Cardiac muscle cell (in vitro differentiated cells and primary cell): Measurements from ENCODE around the gene TMEM186. TPM values are rescaled to one million over a fixed set of nuclear protein-coding genes. Genes with fewer than 3 reads are reported as not detected.

ENCODE experiments used
- DNase-seq, 2 donors: peaks; one replicate each; pipeline versions ENCODE4 v3.0.0 to v3.0.0-alpha.2; 2010 to 2017; ENCODE audit warnings: low read depth in 1 of 2, low spot score in 1 of 2
- H3K27ac ChIP-seq: fragments of 200-600 bp; sonication (generic); 2 replicates; pipeline ENCODE4 v1.5.1; 2016
- H3K27me3 ChIP-seq: fragments of 200-600 bp; sonication (generic); 2 replicates; pipeline ENCODE4 v1.6.0; 2016; ENCODE audit warnings: control low read depth
- H3K36me3 ChIP-seq: fragments of 200-600 bp; sonication (generic); 2 replicates; pipeline ENCODE4 v1.5.1; 2016; ENCODE audit warnings: control low read depth
- H3K4me1 ChIP-seq: fragments of 200-600 bp; sonication (generic); 2 replicates; pipeline ENCODE4 v1.8.1; 2017; ENCODE audit warnings: low read depth, mild to moderate bottlenecking, mixed run types
- H3K4me3 ChIP-seq: fragments of 200-600 bp; sonication (generic); 2 replicates; pipeline ENCODE4 v1.5.1; 2016; ENCODE audit warnings: mild to moderate bottlenecking
- H3K9me3 ChIP-seq: fragments of 200-600 bp; sonication (generic); 2 replicates; pipeline ENCODE4 v1.5.1; 2017; ENCODE audit warnings: low read depth, mild to moderate bottlenecking, control low read depth
- polyA plus RNA-seq: library from polyadenylated mRNA; unstranded; fragments of >200 nt; fragmentation: Nextera tagmentation; extraction: Ambion mirVana; gene quantifications from 2 replicates; pipeline ENCODE4 v1.2.1, GENCODE V29; 2016
- total RNA-seq: library from RNA; depleted of rRNA; stranded (reverse); fragments of >200 nt; gene quantifications from 2 replicates; pipeline ENCODE4 v1.2.3, GENCODE V29; 2016
- TF ChIP-seq, protein P1 (sequence below): IDR thresholded peaks from 2 replicates; pipeline ENCODE4 v1.5.1; 2012; ENCODE audit warnings: low read depth, mild to moderate bottlenecking, low read length

The TMEM186 gene
- total and polyA plus RNA-seq, 2 experiments from 2014 or later, result 8.1 to 23.9 TPM

DNA sequence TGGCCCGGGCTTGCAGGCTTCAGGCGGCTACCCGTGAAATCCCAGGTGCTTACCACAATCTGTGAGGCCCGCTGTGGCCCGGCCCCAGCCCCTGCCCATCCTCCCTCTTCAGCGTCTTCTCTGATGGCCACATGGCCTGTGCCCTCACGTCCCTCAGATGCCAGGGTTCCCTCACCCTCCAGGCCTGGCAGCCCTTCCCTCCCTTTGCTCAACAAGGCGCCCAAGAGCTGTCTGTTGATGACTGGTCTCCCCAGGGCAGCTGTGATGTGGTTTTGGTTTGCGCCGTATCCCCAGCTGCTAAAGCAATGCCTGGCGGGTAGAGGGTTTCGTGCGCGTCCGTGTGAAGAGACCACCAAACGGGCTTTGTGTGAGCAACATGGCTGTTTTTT lies 35.3 kb upstream of the TMEM186 start:
- Histone ChIP-seq H3K27me3 (no peaks in the 10 kb centered on the region), H3K27ac (no peak overlapping the region), H3K36me3 (peaks cover 6% of the 10 kb centered on the region), H3K4me3 (no peak overlapping the region), H3K9me3 (no peaks in the 10 kb centered on the region), H3K4me1 (no peaks in the 10 kb centered on the region)
- TF ChIP-seq, protein P1, sequence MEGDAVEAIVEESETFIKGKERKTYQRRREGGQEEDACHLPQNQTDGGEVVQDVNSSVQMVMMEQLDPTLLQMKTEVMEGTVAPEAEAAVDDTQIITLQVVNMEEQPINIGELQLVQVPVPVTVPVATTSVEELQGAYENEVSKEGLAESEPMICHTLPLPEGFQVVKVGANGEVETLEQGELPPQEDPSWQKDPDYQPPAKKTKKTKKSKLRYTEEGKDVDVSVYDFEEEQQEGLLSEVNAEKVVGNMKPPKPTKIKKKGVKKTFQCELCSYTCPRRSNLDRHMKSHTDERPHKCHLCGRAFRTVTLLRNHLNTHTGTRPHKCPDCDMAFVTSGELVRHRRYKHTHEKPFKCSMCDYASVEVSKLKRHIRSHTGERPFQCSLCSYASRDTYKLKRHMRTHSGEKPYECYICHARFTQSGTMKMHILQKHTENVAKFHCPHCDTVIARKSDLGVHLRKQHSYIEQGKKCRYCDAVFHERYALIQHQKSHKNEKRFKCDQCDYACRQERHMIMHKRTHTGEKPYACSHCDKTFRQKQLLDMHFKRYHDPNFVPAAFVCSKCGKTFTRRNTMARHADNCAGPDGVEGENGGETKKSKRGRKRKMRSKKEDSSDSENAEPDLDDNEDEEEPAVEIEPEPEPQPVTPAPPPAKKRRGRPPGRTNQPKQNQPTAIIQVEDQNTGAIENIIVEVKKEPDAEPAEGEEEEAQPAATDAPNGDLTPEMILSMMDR, result no peak
- no peak for DNase-seq

DNA sequence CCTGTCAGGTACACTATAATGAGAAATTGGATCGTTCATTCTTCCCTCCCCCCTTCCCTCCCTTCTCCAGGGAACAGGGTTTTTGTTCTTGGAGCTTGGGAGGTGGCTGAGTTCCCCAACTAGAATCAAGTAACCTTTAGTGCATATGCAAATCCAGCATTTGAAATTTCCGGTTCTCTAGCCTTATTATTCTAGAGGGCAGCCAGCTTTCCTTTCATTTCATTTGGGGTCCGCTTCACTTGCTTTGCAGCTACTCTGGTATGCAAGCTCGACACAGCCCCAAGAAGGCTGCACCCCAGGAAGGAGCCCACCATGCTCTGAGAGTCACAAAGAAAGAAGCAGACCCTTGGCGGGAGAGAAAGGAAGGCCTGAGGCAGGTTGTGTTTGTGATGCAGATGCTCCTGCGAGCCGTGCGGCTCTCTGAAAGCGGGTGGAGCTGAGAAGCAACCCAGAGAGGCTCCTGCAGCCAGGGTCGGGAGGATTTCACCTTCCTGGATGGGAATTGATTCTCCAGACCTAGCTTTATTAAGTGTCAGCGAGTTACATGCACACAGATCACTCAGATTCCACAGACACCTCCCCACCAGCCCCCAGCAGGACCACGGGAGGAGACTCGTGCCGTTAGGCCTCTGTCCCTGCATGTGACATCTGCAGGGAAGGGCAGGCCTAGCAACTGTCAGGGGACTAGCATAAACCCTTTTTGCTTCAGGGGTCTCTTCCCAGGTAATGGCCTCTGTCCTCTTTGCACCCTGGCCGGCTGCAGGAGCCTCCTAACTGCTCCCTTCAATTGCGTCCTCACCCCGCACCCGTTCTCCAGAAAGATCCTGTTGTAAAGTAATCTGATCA lies 34.7 kb upstream of the TMEM186 start:
- Histone ChIP-seq H3K27ac (no peak overlapping the region), H3K36me3 (peaks cover 6% of the 10 kb centered on the region), H3K4me3 (no peak overlapping the region), H3K27me3 (no peaks in the 10 kb centered on the region), H3K4me1 (no peaks in the 10 kb centered on the region), H3K9me3 (no peaks in the 10 kb centered on the region)
- DNase-seq, result no peak
- TF ChIP-seq, protein P1, result no peak

DNA sequence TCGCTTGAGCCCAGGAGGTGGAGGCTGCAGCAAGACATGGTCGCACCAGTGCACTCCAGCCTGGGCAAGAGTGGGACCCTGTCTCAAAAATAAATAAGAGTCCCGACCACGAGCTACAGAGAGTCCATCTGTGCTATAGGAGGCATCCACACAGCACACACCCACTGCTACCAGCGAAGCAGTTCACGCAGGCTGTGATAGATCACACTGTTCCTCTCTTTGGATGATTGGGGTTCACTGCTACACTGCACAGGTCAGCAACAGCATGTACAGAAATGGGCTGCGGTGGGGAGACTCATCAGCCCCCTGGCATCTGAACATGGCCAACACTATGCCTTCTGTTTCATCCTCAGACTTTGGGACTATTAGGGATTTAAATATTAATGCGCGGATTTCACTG lies 34.0 kb upstream of the TMEM186 start:
- TF ChIP-seq, protein P1, result no peak
- no peak overlapping the region for H3K4me3 ChIP-seq
- no peaks in the 10 kb centered on the region for H3K9me3 ChIP-seq
- H3K27me3 ChIP-seq, result no peaks in the 10 kb centered on the region
- no peak overlapping the region for H3K27ac ChIP-seq
- H3K4me1 ChIP-seq, result no peaks in the 10 kb centered on the region
- no peak for DNase-seq
- H3K36me3 ChIP-seq, result peaks cover 6% of the 10 kb centered on the region

DNA sequence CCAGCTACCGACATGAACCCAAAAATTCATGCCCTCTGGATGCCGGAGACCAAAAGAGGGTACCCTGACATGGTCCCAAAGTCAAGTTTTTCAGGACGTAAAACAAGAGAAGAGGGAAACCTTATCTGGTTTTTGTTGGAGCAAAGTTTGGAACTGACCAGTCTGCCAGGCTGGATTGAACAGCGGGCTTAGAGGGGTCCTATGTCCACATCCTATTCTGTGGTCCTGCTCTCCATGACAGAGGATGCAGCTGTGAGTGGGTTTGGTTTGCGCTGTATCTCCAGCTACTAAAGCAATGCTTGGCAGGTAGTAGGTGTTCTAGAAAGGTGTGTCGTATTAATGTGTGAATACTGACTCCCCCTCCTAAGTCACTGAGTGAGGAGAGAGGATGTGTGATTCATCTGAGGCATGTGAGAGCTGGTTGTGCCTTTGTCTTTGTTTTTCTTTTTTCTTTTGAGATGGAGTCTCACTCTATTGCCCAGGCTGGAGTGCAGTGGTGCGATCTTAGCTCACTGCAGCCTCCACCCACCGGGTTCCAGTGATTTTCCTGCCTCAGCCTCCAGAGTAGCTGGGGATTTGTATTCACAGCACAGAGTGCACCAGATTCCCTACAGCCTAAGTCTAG lies 31.2 kb upstream of the TMEM186 start:
- peaks cover 13% of the 10 kb centered on the region for H3K36me3 ChIP-seq
- no peak for DNase-seq
- no peak overlapping the region for H3K27ac ChIP-seq
- H3K27me3 ChIP-seq, result no peaks in the 10 kb centered on the region
- no peak overlapping the region for H3K4me3 ChIP-seq
- TF ChIP-seq, protein P1, result no peak
- H3K4me1 ChIP-seq, result no peaks in the 10 kb centered on the region
- H3K9me3 ChIP-seq, result no peaks in the 10 kb centered on the region

DNA sequence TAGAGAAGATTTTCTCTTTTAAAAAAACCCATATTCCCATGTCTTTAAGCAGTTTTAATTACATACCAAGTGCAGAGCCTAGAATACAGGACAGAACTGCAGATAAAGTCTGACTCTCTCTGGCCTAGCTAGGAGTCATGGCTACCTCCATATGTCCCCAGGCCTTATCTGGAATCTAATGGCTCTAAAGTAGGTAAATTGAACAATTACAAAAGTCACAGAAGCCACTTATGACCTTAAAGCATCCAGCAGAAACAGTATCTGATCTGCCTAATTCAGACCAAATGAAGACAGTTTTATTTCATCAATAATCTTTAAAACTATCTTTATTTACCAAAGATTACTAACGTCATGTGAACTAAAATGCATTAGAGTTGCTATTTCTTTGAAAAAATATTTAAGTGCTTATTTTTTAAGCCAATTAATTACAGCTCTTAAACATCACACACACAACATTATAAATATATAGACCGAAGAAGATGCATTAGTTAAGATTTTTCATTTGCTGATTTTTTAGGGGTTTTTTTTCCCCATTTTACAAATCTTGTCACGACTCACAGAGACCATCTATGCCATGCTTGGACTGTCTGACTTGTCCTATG lies 28.9 kb upstream of the TMEM186 start:
- no peak for DNase-seq
- Histone ChIP-seq H3K36me3 (peaks cover 13% of the 10 kb centered on the region), H3K4me1 (no peaks in the 10 kb centered on the region), H3K27ac (no peak overlapping the region), H3K4me3 (no peak overlapping the region), H3K27me3 (no peaks in the 10 kb centered on the region), H3K9me3 (no peaks in the 10 kb centered on the region)
- TF ChIP-seq, protein P1, result no peak
